ENCODE results near the gene SIRPA.

SIRPA gene

DNA sequence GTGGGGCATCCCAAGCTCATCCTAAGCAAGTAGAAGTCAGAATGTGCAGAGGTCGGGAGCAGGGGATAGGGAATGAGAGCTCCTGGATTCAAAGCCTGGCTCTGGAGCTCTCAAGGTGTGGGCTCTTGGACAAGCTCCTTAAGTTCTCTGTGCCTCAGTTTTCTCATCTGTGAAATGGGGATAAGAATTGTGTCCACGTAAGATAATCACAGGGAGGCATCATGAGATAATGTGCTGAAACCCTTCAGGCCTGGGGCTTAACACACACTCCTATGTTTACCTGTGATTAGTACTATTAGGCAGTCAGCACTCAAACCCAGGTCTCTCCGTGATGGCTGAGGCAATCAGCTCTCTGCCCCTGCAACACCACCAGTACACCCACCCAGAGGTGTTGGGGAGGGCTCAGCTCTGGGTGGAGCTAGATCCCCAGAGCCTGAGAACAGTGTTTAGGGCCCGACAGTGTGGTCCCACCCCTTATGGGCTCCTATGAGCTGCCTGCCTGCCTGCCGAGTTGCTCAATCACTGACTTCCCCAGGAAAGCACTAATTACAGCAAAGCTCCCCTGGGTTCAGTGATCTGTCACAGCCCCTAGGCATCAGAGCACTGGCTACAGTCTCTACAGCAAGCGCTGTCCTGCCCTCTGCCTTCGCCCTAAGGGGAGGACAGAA is 6.3 kb upstream of the SIRPA start:
- no peak for DNase-seq (ENCODE audit: low read depth)

DNA sequence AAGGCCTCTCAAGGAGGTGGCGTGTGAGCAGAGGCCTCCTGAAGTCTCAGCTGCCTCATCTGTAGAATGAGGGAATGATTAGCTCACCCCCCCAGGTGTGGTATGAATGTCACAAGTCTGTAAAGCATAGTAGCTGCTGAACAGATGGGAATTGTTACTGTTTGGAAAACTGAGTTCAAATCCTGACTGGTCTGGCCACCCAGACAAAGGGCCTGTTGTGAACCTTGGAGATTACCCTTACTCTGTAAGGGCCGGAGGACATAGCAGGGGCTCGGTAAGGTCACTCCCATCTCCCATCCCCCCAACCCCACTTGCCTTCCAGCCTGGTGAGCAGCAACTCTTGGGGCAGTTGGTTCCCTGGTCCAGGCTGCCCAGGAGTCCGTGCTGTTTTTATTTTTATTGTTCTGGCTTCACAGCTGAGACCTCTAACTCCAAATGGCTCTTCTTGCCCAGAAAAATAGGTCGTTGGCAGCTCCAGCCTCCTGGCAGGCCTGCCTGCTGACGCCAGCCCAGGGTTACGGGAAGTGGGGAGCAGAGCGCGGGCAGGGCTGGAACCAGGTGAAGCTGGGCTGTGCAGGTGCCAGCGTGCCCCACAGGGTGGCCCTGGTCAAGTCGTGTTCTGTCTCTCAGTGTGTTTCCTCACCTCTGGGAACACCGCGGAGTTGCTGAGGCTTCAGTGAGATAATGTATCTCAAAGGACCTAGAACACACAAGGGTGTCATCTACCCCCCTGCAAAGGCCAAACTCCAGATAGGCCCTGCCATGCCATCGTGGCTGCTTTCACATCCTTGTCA is 4.5 kb upstream of the SIRPA start:
- no peak for DNase-seq (ENCODE audit: low read depth)

DNA sequence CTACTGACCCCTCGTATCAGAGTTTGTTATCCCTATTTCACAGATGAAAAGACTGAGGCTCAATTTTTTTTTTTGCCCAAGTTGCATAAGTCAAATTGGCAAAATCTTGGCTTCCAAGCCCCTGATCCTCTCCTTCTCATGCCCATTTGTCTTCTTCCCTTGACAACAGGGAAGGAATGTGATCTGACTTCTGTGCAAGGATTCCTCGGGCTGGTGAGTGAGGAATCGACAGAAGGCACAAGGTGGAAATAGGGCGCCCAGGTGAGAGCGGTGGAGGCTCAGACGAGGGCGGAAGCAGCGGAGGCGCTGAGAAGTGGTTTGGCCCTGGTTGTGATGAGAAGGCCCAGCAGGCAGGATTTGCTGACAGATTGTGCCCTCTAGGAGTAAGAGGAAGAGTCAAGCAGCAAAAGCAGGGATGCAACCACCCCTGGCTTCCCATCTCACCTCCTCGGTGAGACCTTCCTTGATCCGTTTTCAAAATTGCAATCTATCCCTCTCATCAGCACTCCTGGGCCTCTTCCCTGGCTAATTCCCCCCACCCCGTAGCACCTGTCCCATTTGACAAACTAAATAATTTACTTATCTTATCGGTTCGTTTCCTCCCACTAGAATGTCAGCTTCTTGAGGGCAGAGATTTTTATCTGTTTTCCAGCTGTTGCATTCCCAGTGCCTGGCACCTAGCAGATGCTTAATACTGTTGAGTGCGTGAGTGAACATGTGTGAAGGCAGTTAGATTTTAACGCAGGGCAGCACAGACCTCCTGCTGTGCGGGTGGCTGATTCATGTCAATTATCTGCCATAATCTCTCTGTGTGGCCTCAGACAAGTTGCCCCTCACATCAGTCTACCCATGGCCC is 3.7 kb upstream of the SIRPA start:
- DNase-seq (ENCODE audit: low read depth), result no peak

DNA sequence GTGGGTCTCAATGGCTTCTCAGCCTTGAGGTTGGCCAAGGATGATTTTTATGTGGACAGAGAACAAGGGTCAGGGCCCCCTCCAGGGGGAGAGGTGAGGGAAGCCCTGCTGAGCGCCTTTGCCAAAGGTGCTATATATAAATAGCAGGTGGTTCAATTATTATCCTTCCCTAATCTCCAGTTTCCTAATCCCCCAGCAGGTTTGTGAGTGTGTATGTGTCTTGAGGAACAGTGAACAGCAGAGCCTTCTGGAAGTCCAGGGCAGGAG is 3.2 kb upstream of the SIRPA start:
- DNase-seq (ENCODE audit: low read depth), result no peak

DNA sequence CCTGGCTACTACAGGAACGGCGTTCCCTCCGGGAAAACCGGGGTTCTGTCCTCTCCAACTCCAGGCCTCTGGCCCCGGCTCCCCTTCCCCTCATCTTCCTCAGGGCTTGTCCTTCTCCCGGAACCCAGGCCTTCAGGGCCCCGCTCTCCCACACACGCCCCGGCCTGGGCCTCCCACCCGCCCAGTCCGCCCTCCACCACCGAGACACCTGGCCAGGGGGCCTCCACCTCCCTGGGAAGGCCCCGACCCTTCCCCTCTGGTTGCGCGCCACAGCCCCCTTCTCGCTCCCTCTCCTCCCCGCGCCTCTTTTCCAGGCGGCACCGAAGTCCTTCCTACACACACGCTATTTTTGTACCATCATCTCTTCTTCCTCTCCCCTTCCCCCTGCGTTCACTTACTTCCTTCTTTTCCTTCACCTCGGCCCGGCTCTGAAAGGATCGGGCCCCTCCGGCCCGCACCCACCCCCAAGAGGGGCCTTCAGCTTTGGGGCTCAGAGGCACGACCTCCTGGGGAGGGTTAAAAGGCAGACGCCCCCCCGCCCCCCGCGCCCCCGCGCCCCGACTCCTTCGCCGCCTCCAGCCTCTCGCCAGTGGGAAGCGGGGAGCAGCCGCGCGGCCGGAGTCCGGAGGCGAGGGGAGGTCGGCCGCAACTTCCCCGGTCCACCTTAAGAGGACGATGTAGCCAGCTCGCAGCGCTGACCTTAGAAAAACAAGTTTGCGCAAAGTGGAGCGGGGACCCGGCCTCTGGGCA is 1.3 kb upstream of the SIRPA start:
- no peak for DNase-seq (ENCODE audit: low read depth)

DNA sequence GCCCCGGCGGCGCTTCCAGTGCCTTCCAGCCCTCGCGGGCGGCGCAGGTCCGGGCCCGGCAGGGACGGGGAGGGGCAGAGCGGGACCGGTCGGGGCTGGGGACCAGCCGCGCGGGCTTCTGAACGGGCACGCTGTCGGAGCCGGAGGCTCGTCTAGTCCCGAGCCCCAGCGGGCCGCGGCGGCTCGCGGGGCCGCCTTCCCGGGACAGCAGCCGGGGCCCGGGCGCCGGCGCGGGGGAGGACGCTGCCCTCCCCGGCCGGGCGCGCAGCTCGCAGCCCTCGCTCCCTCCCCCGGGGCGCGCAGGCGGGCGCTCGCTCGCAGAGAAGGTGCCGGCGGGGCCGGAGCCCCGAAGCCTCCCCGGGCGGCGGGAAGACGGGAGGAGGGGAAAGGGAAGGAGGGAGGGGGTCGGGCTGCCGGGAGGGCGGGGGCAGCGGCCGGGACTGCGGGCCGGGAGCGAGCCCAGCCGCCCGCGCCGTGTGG is 696 bp upstream of the SIRPA start:
- DNase-seq (ENCODE audit: low read depth), result no peak

DNA sequence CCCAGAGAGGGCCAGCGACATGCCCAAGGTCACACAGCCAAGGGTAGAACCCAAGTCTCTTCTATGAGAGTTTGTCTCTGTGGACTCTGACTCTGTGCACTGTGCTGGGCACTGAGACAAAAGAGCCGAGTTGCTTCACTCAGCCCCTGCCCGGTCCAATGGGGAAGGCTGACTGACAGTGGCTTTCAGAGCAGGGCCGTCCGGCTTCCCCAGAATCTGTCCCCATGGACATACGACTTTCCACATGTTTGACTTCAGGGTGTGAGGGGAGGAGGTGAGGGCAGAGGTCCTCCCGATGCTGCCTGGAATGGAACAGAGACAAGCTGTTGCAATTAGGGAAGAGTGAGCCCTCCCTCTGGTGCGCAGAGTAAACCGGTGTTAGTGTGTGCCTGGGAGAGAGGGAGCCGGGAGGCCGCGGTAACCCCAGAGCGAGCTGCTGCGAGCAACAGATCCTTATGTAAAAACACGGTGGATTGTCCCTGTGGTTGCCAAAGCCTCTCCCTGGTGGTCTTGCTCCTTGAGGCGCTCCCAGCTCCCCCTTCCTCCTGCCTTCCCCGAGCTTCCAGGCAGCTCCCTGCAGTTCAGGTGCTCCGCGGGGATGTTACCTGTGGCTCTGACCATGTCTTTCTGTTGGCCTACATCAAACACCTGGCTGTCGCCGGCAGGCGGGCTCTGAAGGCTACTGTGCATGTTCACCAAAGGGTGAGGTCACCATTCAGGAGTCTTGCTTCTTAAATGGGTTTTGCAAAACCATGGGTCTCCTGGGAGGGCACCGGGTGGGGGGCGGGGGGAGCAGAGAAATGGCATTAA is 672 bp downstream of the SIRPA start:
- no peak for DNase-seq (ENCODE audit: low read depth)

DNA sequence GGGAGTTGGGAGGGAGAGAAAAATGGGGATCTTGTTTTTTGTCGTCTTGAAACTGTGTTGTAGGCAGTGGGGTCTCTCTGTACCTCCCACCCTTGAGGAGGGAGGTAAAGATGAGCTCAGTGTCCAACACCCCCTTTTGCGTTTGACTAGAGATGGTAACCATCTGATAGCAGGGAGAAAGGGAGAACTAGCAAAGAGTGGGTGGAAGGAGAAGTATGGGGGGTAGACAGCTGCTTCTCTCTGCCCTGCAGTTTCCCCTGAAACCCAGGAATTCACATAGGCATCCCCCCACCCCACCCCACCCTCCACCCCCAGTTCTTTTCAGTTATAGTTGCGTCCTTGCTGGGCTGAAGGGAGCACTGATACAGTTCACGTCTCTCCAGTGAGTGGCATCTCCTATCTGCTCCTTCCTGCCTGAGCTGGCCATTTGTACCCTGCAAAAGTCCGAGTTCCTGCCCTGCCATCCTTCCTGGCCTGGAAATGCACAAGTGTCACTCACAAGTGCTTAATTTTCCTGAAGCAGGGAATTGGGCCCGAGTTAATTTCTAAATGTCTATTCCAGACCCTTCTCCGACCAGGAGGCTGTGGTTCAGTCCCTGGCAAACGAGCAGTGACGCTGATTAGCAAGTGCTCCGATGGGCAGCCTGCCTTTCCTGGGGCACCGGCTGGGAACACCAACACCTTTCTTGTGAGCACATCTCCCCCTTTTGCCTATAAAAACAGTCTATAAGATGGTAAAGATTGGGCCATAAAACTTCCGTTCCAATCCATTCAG is 1.5 kb downstream of the SIRPA start:
- DNase-seq (ENCODE audit: low read depth), result no peak

DNA sequence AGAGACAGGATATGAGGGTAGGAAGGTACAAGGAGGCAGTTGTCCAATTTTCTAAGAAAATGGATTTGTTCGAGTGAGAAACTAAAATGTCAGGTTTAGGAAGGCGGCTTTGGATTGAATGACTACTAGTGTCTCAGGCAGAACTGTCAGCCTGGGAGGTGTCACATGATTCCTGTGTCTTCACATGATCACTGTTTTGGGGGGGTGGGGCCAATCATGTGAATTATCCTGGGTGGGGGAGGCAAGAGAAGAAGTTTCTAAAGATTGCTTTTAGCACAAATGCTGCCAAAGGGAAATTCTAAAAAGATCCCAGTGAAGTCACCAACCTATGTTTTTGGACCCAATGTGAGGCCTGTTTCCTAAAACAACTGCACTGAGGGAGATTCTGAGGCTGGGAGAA is 2.3 kb downstream of the SIRPA start:
- DNase-seq (ENCODE audit: low read depth), result no peak

DNA sequence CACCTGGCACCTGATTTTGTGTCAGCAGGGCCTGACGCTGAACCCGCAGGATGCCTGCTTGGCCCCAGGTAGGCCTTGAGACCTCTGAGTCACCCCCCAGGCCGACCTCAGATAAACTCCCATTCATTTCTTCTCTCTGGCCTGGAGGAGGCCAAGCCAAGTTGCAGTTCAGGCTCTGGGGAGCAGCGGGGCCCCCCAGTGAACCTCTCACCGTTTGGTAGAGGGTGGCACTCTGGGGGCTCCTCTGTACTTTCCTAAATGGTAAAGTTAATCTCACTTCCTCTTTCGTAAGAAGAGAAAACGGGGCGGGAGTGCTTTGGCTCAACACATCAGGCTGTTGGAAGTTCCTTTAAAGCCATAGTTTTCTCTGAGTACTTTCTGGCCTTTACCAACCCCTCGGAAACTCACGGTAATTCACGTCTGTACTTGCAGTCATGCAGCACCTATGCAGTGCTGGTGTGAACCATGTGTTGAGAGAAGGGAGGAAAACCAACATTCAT is 2.8 kb downstream of the SIRPA start:
- no peak for DNase-seq (ENCODE audit: low read depth)

DNA sequence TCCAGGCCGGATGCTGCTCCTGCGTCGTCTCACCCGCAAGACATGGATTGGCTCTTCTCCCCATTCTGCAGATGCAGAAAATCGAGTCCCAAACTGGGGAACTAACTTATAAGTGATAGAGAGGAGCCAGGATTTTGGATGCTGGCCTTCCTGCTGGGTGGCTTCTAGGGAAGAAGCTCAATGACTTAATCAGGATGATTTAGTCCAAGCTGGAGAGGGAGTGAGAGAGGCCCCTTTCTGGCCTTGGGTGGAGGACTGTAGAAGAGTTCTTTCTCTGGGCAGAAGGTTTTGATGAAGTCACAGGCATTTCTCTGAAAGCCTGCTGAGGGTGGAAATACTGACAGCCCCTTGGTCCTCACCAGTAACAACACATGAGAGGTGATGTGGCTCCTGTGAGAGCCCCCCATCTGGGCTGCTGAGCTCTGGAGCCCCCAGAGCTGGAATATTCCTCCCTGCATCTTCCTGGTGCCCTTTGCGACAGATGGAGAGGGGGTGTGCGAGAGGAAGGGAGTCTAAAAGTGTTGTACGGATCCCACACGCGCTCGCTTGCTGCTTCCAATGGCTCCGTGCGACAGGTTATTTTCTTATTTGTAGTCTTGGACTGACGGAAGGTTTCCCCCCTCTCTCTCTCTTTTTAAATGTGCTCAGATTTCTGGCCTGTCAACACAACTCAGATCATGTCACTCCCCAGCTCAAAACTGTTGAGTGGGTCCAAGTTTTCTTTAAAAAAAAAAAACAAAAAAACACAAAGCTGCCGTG is 3.5 kb downstream of the SIRPA start:
- DNase-seq (ENCODE audit: low read depth), result no peak

DNA sequence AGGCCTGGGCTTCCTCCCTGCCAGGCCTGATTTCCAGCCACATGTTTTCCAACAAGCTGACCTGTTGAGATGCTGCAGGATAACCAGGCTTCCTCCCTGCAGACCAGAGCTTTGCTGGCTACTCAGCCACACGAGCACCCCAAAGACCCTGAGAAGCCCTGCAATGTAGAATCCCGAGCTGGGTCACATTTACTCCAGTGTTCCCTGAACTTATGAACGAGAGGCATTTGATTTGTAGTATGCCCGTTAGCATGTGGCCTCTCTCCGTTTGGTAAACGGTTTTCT is 4.0 kb downstream of the SIRPA start:
- DNase-seq (ENCODE audit: low read depth), result no peak

DNA sequence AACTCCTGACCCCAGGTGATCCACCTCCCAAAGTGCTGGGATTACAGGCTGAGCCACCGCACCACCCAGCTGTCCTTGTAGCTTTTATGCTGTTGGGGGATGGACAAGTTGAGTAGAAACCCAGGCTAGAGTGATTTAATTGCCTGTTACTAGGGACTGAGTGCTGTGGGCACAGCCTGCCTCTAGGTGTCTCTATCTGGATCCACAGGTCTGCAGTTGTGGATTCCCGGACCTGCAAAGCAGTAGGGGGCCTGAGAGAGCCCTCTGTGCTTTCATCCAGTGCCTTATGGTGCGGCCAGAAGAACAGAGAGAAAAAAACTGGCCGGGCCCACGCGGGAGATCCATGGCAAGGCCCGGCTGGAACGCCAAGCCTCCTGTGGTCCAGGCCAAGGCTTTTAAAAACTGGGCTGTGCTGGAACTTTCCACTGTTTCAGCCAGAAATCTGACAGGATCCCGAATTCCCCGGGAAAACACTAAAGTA is 5.2 kb downstream of the SIRPA start:
- DNase-seq (ENCODE audit: low read depth), result no peak

DNA sequence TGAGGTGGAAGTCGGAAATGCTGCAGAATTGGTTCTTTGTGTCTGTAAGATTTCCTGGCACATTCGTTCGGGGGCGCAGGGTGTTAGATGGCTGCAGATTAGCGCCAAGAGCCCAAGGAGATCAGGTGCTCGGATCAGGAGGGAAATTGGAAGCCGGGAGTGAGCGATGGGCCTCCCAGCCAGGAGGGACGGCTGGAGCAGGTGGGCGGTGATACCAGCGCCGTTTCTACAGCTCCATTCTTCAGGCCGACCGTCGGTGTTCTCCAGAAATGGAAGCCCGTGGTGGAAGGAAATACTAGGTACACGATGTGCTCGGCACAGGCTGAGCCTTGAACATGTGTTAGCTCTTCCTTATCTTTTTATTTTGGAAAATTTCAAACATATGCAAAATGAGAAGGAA is 6.5 kb downstream of the SIRPA start:
- no peak for DNase-seq (ENCODE audit: low read depth)

DNA sequence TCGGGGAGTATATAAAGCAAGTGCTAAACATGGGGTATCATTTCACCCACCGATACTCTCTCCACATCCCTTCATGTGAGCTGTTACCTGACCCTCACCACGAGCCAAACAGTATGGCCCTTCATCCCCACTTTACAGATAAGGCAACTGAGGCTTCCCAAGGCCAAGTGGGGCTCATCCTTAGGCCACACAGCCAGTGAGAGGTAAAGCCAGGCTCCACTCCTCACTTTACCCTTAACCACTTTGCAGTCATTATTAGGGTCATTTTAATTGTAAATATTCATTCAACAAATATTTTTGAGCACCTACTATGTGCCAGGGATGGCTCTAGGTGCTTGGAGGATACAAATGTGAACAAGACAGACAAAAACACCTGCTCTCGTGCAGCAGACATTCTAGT is 7.0 kb downstream of the SIRPA start:
- no peak for DNase-seq (ENCODE audit: low read depth)

DNA sequence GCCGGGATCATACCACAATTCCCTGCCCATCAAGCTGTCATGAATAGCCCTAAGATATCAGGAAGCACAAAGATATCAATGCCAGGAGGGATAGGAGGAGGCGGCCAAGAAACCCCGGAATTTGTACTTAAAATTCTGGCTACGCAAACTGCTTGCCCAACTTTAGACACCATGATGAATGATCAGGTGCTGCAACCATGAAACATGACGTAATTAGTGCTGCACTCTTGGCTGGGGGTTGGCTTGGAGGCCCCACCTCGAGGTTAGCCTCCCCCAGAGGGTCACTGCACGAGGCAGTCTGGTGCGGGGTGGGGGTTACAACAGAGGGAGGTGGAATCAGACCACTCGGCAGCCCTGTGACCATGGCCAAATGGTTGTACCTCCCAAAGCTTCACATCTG is 8.9 kb downstream of the SIRPA start:
- no peak for DNase-seq (ENCODE audit: low read depth)

DNA sequence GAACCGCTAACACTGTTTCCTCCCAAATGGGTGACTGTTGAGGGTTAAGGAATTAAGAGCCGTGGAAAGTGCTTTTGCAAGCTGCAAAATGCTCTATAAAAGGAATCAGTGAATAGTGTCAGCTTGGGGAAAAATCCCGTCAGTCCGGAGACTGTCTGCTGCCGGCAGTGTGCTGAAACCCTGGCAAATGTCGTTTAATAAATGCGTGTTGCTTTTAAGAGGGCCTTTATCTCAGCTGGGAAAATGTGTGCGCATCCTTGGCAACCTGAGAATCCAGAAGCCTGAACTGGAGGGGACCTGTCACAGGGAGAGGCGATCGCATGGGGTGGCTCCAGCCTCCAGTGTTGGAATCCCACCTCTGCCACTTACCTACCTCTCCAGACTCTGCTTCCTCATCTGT is 9.8 kb downstream of the SIRPA start:
- no peak for DNase-seq (ENCODE audit: low read depth)

DNA sequence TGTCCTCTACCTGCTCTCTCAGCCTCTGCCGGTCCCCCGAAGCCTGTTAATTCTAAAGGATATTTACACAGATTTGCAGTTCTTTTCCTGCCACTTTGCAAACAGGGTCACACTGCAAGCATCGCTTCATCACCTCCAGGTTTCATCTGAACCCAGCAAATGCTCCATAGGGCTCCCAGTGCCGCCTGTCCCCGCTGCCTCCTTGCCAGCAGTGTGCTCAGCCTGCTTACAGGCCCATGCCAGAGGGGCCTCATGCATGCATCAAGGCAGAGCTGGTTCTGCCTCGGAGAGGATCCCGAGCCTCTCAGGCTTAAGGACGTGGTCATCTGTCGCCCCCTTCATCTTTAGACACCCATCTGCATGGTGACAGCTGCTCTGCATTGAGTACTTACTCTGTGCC is 10.5 kb downstream of the SIRPA start:
- no peak for DNase-seq (ENCODE audit: low read depth)

DNA sequence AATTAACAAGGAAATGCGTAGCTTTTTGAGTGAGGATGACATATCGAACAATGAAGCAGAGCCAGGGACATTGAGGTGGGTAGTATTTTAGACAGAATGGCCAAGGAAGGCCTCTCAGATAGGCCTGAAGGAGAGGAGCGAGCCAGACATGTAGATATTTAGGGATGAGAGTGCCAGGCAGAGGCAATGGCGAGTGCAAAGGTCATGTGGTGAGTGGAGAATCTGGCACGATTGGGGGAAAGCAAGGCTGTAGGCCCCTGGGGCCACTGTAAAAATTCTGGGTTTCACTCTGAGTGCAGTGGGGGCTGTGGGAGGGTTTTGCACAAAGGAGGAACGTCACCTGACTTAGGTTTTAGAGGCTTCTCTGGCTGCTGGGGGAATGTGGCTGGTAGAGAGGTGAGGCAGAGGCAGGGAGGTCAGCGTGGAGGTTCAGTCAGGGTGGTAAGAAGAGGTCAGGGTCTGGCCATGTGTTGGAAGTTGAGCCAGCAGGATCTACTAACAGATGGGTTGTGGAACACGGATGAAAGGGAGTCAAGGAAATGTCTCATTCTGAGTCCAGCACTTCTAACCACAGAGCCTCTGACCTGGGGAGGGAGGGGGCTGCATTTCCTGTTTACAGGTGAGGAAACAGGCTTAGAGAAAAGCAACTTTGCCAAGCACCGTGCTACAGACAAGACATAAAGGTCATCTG is 11.3 kb downstream of the SIRPA start:
- DNase-seq (ENCODE audit: low read depth), result no peak
